Ishikawa (cell line): ENCODE measurements around the gene GJD2.

Experiments used
- CEBPB ChIP-seq: IDR thresholded peaks from 2 replicates; pipeline ENCODE4 v1.6.1; 2012
- CREB1 ChIP-seq: IDR thresholded peaks from 2 replicates; pipeline ENCODE4 v1.6.1; 2012; ENCODE audit warnings: low read depth
- EGR1 ChIP-seq: IDR thresholded peaks from 2 replicates; pipeline ENCODE4 v1.6.1; 2012
- EP300 ChIP-seq: IDR thresholded peaks from 2 replicates; pipeline ENCODE4 v1.6.1; 2012; ENCODE audit warnings: borderline replicate concordance
- FOXM1 ChIP-seq: IDR thresholded peaks from 2 replicates; pipeline ENCODE4 v1.6.1; 2012; ENCODE audit warnings: low read depth, borderline replicate concordance
- NFIC ChIP-seq: IDR thresholded peaks from 2 replicates; pipeline ENCODE4 v1.6.1; 2012
- RAD21 ChIP-seq: IDR thresholded peaks from 2 replicates; pipeline ENCODE4 v1.6.1; 2012; ENCODE audit warnings: low read depth
- TAF1 ChIP-seq: IDR thresholded peaks from 2 replicates; pipeline ENCODE4 v1.6.1; 2012; ENCODE audit warnings: low read depth, mild to moderate bottlenecking
- TCF12 ChIP-seq: IDR thresholded peaks from 2 replicates; pipeline ENCODE4 v1.6.1; 2012; ENCODE audit warnings: low read depth
- TEAD4 ChIP-seq: IDR thresholded peaks from 2 replicates; pipeline ENCODE4 v1.6.1; 2012
- YY1 ChIP-seq: IDR thresholded peaks from 2 replicates; pipeline ENCODE4 v1.6.1; 2012; ENCODE audit warnings: low read depth
- ZBTB7A ChIP-seq: IDR thresholded peaks from 2 replicates; pipeline ENCODE4 v1.6.1; 2012; ENCODE audit warnings: low read depth
- TF ChIP-seq, protein P1 (sequence below): IDR thresholded peaks from 2 replicates; pipeline ENCODE4 v1.6.1; 2012
- TF ChIP-seq, protein P2 (sequence below): IDR thresholded peaks from 2 replicates; pipeline ENCODE4 v1.6.1; 2012
- TF ChIP-seq, protein P3 (sequence below): IDR thresholded peaks from 2 replicates; pipeline ENCODE4 v1.6.1; 2012; ENCODE audit warnings: low read depth, mild to moderate bottlenecking

GJD2 gene

DNA sequence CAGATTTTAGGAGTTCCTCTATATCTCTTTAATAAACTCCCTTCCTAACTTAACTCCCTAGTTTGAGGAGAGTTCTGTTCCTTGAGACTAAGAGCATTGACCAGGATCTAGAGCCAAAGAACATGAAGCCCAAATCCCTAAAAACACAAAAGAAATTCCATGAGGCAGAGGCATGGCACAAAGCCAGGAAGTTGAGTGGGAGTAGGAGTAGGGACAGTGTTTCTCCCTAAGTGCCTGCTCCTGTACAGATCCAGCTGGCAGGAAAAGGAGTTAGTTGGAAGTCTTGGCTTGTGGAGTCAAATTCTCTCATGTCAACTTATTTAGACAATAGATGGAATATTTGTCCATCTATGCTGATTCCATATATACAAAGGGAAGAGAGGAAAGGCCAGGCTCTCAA, 29.2 kb upstream of the GJD2 start:
- TF ChIP-seq ZBTB7A (no peak), EGR1 (no peak), TCF12 (no peak), CEBPB (no peak)
- TF ChIP-seq, protein P1, sequence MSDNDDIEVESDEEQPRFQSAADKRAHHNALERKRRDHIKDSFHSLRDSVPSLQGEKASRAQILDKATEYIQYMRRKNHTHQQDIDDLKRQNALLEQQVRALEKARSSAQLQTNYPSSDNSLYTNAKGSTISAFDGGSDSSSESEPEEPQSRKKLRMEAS: no peak

DNA sequence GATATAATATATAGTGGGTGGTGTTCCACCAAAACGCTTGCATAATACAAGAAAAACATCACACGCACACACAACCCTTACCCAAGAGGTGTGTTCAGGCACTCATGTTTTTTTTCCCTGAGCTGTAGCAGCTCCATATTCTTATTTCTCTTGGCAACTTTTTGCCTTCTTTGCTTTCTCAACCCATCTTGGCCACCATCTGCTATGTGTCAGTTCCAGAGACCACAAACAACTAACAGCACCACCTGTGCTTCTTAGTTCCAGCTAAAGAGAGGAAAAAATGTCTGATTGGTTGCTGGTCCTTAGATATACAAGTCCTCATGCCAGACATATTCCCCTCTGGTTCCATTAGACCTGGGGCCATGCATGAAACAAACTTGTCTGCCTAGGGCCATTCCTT, 28.6 kb upstream of the GJD2 start:
- TF ChIP-seq CEBPB (no peak), TEAD4 (no peak)

DNA sequence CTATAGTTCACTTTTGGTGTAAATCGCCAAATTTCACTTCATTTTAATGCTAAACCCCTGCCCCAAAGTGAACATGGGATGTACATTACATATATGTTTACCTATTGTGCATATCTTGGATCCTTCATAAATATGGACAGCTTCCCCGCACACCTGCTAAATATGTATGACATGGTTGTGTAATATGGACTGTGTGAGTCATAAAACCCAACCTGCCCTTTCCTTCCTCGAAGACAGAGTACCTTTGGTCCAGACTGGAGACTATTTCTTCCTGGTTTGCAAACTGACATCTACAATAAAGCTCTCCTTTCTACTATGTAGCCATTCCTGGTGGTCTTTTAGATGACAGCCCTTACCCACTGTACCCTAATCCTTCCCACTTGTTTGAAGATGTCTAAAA, 28.1 kb upstream of the GJD2 start:
- TF ChIP-seq, protein P2, sequence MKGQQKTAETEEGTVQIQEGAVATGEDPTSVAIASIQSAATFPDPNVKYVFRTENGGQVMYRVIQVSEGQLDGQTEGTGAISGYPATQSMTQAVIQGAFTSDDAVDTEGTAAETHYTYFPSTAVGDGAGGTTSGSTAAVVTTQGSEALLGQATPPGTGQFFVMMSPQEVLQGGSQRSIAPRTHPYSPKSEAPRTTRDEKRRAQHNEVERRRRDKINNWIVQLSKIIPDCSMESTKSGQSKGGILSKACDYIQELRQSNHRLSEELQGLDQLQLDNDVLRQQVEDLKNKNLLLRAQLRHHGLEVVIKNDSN: no peak
- TF ChIP-seq CREB1 (no peak), RAD21 (no peak), YY1 (no peak), TEAD4 (no peak), TCF12 (no peak), TAF1 (no peak), EP300 (no peak), ZBTB7A (no peak), CEBPB (no peak), FOXM1 (no peak), NFIC (no peak), EGR1 (no peak)
- TF ChIP-seq, protein P1: no peak
- TF ChIP-seq, protein P3, sequence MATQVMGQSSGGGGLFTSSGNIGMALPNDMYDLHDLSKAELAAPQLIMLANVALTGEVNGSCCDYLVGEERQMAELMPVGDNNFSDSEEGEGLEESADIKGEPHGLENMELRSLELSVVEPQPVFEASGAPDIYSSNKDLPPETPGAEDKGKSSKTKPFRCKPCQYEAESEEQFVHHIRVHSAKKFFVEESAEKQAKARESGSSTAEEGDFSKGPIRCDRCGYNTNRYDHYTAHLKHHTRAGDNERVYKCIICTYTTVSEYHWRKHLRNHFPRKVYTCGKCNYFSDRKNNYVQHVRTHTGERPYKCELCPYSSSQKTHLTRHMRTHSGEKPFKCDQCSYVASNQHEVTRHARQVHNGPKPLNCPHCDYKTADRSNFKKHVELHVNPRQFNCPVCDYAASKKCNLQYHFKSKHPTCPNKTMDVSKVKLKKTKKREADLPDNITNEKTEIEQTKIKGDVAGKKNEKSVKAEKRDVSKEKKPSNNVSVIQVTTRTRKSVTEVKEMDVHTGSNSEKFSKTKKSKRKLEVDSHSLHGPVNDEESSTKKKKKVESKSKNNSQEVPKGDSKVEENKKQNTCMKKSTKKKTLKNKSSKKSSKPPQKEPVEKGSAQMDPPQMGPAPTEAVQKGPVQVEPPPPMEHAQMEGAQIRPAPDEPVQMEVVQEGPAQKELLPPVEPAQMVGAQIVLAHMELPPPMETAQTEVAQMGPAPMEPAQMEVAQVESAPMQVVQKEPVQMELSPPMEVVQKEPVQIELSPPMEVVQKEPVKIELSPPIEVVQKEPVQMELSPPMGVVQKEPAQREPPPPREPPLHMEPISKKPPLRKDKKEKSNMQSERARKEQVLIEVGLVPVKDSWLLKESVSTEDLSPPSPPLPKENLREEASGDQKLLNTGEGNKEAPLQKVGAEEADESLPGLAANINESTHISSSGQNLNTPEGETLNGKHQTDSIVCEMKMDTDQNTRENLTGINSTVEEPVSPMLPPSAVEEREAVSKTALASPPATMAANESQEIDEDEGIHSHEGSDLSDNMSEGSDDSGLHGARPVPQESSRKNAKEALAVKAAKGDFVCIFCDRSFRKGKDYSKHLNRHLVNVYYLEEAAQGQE: no peak

DNA sequence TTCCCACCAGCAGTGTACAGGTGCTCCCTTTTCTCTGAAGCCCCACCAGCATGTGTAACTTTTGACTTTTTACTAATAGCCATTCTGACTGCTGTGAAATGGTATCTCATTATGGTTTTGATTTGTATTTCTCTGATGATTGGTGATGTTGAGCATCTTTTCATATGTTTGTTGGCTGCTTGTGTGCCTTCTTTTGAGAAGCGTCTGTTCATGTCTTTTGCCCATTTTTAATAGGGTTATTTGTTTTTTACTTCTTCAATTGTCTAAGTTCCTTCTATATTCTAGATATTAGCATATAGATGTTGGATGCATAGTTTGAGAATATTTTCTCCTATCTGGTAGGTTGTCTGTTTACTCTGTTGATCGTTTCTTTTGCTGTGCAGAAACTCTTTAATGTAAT, 25.9 kb upstream of the GJD2 start:
- no peak for TF ChIP-seq EP300
- no peak for TF ChIP-seq FOXM1
- TF ChIP-seq, protein P2: no peak
- TF ChIP-seq, protein P3: no peak
- TF ChIP-seq YY1: no peak
- TF ChIP-seq RAD21: no peak
- TF ChIP-seq, protein P1: no peak
- TF ChIP-seq TAF1: no peak
- no peak for TF ChIP-seq TCF12

DNA sequence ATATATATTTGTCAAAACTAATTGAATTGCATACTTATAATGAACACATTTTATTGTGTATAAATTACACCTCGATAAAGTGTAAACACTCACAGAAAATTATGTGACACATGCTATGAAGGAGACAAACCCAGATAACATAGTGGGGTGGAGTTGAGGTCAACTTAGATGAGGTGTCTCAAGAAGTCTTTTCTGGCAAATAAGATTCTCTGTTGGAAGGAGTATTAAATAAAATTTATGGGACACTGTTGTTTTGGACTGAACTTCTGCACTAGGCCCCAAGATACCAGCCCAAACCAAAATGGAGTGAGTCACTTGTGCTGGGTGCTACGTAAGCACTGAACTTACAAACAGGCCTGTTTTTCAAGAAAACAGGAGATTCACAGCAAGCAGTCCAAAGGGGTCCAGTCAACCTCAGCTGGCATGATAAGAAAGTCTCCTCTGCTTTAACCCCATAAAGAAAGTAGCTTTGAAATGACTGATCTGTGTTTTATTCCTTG, 21.9 kb upstream of the GJD2 start:
- TF ChIP-seq TAF1: no peak
- TF ChIP-seq, protein P3: no peak
- no peak for TF ChIP-seq NFIC
- no peak for TF ChIP-seq TCF12
- no peak for TF ChIP-seq FOXM1
- TF ChIP-seq TEAD4: no peak
- TF ChIP-seq EGR1: no peak
- TF ChIP-seq, protein P2: no peak
- no peak for TF ChIP-seq ZBTB7A
